Tibial nerve (tissue), 4 donors: ENCODE measurements around the gene MAMSTR.

Source experiments
- EP300 ChIP-seq, 2 donors: sonication (generic); formaldehyde crosslinking; IDR thresholded peaks; one replicate each; pipeline ENCODE4 v1.6.1; 2017; ENCODE audit warnings: antibody characterized with exemption in 2 of 2, mild to moderate bottlenecking in 1 of 2
- TF ChIP-seq, protein P1 (sequence below), 5 experiments: fragments of 200-600 bp in 3 of 5; fragments of 450-650 bp in 2 of 5; sonication (generic) in 3 of 5; IDR thresholded peaks; one replicate each; pipeline ENCODE4 v1.5.1; 2016 to 2019; ENCODE audit warnings: antibody characterized with exemption in 5 of 5, mild to moderate bottlenecking in 3 of 5, moderate library complexity in 2 of 5

DNA sequence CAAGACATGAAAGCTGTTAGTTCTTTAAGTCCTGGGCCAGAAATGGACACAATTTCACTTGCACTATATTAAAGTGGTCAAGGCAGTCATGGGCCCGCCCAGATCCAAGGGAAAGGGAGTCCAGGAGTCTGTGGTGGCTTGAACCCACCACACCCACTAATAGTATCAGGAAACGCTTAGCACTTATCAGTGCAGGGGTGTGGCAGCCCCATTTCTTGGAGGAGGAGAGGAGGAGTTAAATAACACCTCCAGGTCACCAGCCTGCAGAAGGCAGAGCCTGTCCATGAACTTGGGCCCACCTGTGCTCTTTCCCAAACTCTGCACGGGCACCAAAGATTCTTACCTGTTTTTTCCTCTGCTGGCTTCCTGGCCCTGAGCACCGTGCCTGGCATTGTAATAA is 41.3 kb downstream of the MAMSTR start:
- no peak for TF ChIP-seq EP300 (IDR thresholded peaks at IDR 0.05)
- TF ChIP-seq, protein P1, sequence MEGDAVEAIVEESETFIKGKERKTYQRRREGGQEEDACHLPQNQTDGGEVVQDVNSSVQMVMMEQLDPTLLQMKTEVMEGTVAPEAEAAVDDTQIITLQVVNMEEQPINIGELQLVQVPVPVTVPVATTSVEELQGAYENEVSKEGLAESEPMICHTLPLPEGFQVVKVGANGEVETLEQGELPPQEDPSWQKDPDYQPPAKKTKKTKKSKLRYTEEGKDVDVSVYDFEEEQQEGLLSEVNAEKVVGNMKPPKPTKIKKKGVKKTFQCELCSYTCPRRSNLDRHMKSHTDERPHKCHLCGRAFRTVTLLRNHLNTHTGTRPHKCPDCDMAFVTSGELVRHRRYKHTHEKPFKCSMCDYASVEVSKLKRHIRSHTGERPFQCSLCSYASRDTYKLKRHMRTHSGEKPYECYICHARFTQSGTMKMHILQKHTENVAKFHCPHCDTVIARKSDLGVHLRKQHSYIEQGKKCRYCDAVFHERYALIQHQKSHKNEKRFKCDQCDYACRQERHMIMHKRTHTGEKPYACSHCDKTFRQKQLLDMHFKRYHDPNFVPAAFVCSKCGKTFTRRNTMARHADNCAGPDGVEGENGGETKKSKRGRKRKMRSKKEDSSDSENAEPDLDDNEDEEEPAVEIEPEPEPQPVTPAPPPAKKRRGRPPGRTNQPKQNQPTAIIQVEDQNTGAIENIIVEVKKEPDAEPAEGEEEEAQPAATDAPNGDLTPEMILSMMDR (IDR thresholded peaks at IDR 0.05), result no peak
